Activated naive CD4-positive, alpha-beta T cell treated with anti-CD3 and anti-CD28 coated beads for 36 hours (primary cell): ENCODE measurements around the gene MAN2B2. TPM values are rescaled to one million over a fixed set of nuclear protein-coding genes. Genes with fewer than 3 reads are reported as not detected.
A peak's percentile ranks its signal among the peaks of the same experiment; 100 is the strongest.

ENCODE experiments used
- CTCF ChIA-PET: fragments of 350-600 bp; sonication (Branson Sonifier 250); formaldehyde crosslinking; loops from one replicate; lab custom pipeline; 2021; ENCODE audit warnings: antibody characterized with exemption; lab: Charles Lee
- DNase-seq: peaks from one replicate; pipeline ENCODE4 v3.0.0-alpha.2; 2020
- H3K27ac Mint-ChIP-seq: one replicate; pipeline ENCODE4 v1.8.0; 2021; ENCODE audit warnings: mild to moderate bottlenecking, mixed read lengths
- H3K27me3 Mint-ChIP-seq: one replicate; pipeline ENCODE4 v1.8.0; 2021; ENCODE audit warnings: low read depth, mixed read lengths
- H3K36me3 Mint-ChIP-seq: one replicate; pipeline ENCODE4 v1.8.0; 2021; ENCODE audit warnings: low read depth, mixed read lengths
- H3K4me1 Mint-ChIP-seq: one replicate; pipeline ENCODE4 v1.8.0; 2021; ENCODE audit warnings: low read depth, mixed read lengths
- H3K4me3 Mint-ChIP-seq: one replicate; pipeline ENCODE4 v1.8.0; 2021; ENCODE audit warnings: mild to moderate bottlenecking, moderate library complexity, mixed read lengths
- H3K9me3 Mint-ChIP-seq: one replicate; pipeline ENCODE4 v1.8.0; 2021; ENCODE audit warnings: mixed read lengths
- intact Hi-C: fragments of 100-400 bp; cut with micrococcal nuclease; formaldehyde crosslinking; loops from one replicate; pipeline ENCODE4 v1.15.1; 2023
- total RNA-seq, 2 experiments: library from RNA; stranded (reverse); gene quantifications; one replicate each; pipeline ENCODE4 v1.2.3, GENCODE V29; 2021

MAN2B2 gene
- total RNA-seq, 2 experiments from 2014 or later, result 12.7 to 12.8 TPM

DNA sequence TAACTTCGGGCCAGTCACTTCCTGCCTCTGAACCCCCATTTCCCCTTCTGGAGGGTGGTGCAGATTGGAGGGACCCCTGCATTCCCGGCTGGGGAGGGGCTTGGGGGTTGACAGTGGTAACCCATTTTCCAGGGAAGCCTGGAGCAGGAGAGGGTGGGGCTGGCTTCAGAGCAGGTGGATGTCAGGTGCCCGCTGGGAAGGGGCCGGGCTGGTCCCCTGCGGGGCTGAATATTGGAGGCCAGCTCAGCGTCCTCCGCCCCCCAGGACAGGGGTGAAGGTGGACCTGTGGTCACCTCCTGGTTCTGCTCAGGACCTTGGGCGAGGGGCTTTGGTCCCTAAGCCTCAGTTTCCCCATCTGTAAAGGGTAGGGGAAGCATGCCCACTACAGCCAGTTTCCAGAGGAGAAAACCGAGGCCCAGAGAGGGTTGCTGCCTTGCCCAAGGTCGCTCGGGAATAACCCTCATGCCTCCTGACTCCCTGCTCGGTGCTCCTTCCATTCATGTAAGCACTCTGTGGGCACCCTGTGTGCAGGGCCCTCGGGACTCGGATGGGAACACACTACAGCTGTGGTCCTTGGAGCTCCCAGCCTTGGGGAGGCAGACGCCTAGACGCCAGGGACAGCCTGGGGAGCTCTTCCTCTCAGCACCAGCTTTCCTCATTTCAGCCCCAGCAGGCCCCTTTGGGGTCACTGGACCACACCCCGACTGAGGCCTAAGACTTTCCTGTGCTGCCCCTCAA, 683 bp downstream of the MAN2B2 start:
- Mint-ChIP-seq H3K27me3 (no peaks in the 10 kb centered on the region), H3K9me3 (no peaks in the 10 kb centered on the region), H3K4me3 (peak overlapping the region; percentile 78), H3K36me3 (peaks cover 23% of the 10 kb centered on the region), H3K4me1 (peaks cover 4% of the 10 kb centered on the region), H3K27ac (peak overlapping the region; percentile 42)
- no peak for DNase-seq
- intact Hi-C loops, result loop anchor here (1.0 to 10.0 kb wide), 6 partner anchors 66 to 493 kb away; partner anchors contain the start of genes GRPEL1 and KIAA0232
- CTCF ChIA-PET, result no interaction called here

DNA sequence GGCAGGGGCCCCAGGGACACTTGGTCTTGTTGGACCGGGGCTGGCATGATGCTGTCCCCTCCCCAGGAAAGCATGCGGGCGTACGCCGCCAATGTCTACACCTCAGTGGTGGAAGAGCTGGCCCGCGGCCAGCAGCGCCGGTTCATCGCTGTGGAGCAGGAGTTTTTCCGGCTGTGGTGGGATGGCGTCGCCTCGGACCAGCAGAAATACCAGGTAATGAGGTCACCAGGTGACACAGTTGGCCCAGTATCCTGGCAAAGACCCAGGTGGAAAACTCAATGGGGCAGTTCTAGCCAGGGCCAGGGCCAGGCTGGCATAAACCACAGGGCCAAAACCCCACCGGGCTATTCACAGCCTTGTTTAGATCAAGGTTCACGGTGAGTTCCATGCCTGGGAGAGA, 1.5 kb downstream of the MAN2B2 start:
- H3K4me1 Mint-ChIP-seq, result peaks cover 4% of the 10 kb centered on the region
- H3K9me3 Mint-ChIP-seq, result no peaks in the 10 kb centered on the region
- H3K27ac Mint-ChIP-seq, result no peak overlapping the region
- DNase-seq, result no peak
- H3K4me3 Mint-ChIP-seq, result no peak overlapping the region
- H3K27me3 Mint-ChIP-seq, result no peaks in the 10 kb centered on the region
- H3K36me3 Mint-ChIP-seq, result peaks cover 25% of the 10 kb centered on the region
- CTCF ChIA-PET, result no interaction called here
- intact Hi-C loops, result loop anchor here (10.0 kb wide), 1 partner anchor 298 kb away; no protein-coding TSS in a partner anchor

DNA sequence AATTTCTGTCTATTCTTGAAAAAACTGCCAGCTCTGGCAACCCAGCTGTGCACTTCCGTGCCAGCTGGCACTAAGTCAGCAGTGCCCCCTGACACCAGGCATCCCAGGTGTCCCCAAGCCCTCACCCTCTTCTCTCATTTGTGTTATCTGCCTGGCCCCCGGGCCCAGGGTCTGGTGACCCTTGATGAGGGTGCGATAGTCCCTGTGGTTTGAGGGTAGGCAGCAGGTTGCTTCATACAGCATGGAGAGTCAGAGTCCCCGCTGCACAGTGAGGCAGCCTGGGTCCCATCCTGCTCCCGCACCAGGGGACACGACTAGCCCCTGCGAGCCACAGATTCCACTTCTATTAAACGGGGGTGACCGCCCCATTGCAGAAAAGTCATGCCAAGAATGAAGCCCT, 1.9 kb downstream of the MAN2B2 start:
- intact Hi-C loops, result loop anchor here (10.0 kb wide), 1 partner anchor 298 kb away; no protein-coding TSS in a partner anchor
- Mint-ChIP-seq H3K4me1 (peaks cover 4% of the 10 kb centered on the region), H3K27ac (no peak overlapping the region), H3K9me3 (no peaks in the 10 kb centered on the region), H3K4me3 (peak overlapping the region; percentile 8), H3K27me3 (no peaks in the 10 kb centered on the region), H3K36me3 (peaks cover 28% of the 10 kb centered on the region)
- DNase-seq, result no peak
- CTCF ChIA-PET, result no interaction called here

DNA sequence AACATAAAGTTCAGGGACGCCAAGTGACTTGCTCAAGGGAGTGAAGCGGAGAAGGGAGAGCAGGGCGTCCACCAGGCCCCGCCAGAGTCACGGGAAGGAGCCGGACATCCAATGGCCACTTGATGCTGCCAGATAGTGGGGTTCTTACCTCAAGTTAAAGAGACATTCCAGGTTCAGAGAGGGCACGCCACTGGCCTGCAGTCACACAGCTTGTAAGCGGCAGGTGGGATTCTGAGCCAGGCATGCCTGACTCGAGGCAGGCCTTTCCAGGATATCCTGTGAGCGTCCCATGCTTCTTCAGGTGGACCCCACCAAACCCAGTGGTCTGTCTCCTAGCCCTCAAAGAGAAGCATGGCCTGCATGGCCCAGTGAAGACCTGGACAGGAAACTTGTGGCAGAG, 2.4 kb downstream of the MAN2B2 start:
- H3K27ac Mint-ChIP-seq, result no peak overlapping the region
- H3K4me1 Mint-ChIP-seq, result peaks cover 4% of the 10 kb centered on the region
- H3K36me3 Mint-ChIP-seq, result peaks cover 32% of the 10 kb centered on the region
- no peaks in the 10 kb centered on the region for H3K27me3 Mint-ChIP-seq
- no peaks in the 10 kb centered on the region for H3K9me3 Mint-ChIP-seq
- DNase-seq, result no peak
- H3K4me3 Mint-ChIP-seq, result no peak overlapping the region
- intact Hi-C loops, result loop anchor here (10.0 kb wide), 1 partner anchor 297 kb away; no protein-coding TSS in a partner anchor
- CTCF ChIA-PET, result no interaction called here

DNA sequence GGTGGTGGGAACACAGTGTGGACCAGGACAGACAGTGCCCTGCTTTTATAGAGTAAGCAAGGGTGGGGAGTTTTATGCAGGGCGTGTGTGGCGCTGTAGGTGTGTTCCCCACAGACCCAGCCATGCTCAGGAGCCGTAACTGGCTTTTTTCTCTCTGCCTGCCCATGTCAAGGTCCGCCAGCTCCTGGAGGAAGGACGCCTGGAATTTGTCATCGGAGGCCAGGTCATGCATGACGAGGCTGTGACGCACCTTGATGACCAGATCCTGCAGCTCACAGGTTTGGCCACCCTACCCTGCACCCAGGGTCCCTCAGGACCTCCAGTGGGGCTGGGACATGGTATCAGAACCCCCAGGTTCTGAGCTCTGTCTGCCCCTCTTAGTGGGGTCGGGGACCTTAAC, 3.2 kb downstream of the MAN2B2 start:
- H3K36me3 Mint-ChIP-seq, result peaks cover 36% of the 10 kb centered on the region
- no peak for DNase-seq
- H3K27ac Mint-ChIP-seq, result no peak overlapping the region
- peaks cover 3% of the 10 kb centered on the region for H3K9me3 Mint-ChIP-seq
- no peaks in the 10 kb centered on the region for H3K27me3 Mint-ChIP-seq
- CTCF ChIA-PET, result no interaction called here
- H3K4me1 Mint-ChIP-seq, result peaks cover 4% of the 10 kb centered on the region
- intact Hi-C loops, result loop anchor here (10.0 kb wide), 1 partner anchor 297 kb away; no protein-coding TSS in a partner anchor
- no peak overlapping the region for H3K4me3 Mint-ChIP-seq

DNA sequence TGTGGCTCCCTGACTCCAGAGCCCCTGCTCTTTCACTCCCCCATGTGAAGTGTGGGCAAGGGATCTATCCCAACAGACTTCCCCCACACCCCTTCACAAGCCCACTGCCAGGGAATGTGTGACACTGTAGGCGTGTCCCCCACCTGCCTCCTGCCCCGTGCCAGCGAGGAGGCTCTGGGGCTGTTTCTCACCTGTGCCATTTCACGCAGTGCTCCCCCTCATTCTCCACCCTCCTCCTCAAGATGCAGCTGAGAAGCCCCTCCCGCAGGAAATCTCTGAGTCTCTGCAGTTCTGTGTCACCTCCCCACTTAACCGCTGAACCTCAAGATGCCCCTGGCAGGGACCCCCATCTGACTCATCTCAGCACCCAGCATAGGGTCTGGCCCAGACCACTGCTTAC, 5.4 kb downstream of the MAN2B2 start:
- H3K9me3 Mint-ChIP-seq, result peaks cover 4% of the 10 kb centered on the region
- intact Hi-C loops, result no loop called here
- H3K4me1 Mint-ChIP-seq, result peaks cover 4% of the 10 kb centered on the region
- no peak for DNase-seq
- CTCF ChIA-PET, result no interaction called here
- no peaks in the 10 kb centered on the region for H3K27me3 Mint-ChIP-seq
- peaks cover 50% of the 10 kb centered on the region for H3K36me3 Mint-ChIP-seq
- no peak overlapping the region for H3K27ac Mint-ChIP-seq
- H3K4me3 Mint-ChIP-seq, result no peak overlapping the region

DNA sequence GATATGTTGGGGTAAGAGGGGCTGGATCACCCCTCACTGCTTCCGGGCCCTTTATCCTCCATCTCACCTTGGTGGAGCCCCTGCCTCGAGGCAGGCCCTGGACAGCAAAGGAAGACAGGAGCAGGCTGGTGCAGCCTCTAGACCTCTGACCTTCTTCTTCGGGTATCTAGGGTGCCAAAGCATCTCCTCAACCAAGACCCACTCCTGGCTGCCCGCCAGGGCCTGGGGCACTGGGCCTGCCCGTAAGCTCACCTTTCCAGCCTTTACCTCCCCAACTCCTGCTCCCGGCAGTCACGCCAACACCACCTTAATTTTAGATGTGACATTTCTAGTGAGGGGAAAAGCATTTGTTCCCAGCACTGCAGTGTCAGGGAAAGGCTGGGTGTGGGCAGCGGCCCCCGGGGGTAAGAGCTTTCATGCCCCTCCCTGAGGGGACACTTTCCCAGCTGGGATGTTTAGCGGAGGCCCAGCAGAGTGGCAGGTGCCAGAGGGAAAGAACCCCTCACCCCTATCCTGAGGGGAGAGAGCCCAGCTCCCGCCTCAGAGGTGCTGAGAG, 6.7 kb downstream of the MAN2B2 start:
- intact Hi-C loops, result no loop called here
- Mint-ChIP-seq H3K27me3 (no peaks in the 10 kb centered on the region), H3K4me1 (no peaks in the 10 kb centered on the region), H3K4me3 (no peak overlapping the region), H3K36me3 (peaks cover 50% of the 10 kb centered on the region), H3K9me3 (peaks cover 4% of the 10 kb centered on the region), H3K27ac (no peak overlapping the region)
- CTCF ChIA-PET, result no interaction called here
- no peak for DNase-seq

DNA sequence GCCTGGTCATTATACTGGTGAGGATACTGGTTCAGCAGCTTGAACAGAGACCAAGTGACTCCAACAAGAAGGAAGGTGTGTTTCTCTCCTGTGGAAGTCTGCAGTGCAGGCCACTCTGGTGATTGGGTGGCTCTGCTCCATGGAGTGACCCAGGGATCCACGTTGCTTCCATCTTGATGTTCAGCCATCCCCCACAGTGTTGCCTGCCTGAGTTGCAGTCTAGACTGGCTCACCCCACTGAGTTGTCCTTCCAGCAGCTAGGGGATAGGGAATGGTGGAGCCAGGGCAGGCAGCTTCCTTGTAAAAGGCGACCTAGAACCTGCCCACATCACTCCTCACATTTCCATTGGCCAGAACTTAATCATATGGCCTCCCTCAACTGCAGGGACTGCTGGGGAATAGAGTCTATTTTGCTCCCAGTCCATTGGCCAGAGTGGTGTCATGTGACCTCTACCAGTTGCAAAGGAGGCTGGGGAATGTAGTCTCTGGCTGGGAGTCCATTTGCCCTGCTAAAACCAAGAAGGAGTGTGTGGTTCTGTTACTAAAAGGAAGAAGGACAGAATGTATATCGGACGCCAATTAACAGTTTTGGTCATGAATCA, 8.0 kb downstream of the MAN2B2 start:
- H3K36me3 Mint-ChIP-seq, result peaks cover 48% of the 10 kb centered on the region

DNA sequence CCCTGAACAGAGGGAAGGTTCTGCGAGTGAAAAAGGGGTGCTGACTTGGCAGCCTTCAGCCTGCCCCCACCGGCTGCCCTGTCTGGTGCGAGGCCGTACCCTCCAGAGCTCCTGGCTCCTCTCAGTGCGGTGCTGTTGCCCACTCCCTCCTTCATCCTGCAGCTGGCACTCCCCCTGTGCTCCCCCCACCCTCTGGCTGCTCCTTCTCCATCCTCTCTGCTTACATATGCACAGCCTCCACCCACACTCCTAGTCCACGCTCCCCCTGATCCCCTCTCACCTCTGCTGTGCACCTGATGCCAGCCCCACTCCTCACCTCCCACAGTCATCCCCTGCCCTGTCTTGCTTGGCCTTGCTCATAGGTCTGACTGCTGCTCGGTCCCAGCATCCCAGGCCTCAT, 9.9 kb downstream of the MAN2B2 start:
- DNase-seq, result no peak
- peaks cover 4% of the 10 kb centered on the region for H3K9me3 Mint-ChIP-seq
- no peaks in the 10 kb centered on the region for H3K4me1 Mint-ChIP-seq
- H3K27me3 Mint-ChIP-seq, result no peaks in the 10 kb centered on the region
- no peak overlapping the region for H3K27ac Mint-ChIP-seq
- H3K4me3 Mint-ChIP-seq, result no peak overlapping the region
- peaks cover 33% of the 10 kb centered on the region for H3K36me3 Mint-ChIP-seq
- CTCF ChIA-PET, result no interaction called here
- intact Hi-C loops, result no loop called here

More for the DNA sequence above, 8.0 kb downstream of the MAN2B2 start:
- H3K4me1 Mint-ChIP-seq, result no peaks in the 10 kb centered on the region
- H3K27ac Mint-ChIP-seq, result no peak overlapping the region
- no peak overlapping the region for H3K4me3 Mint-ChIP-seq
- no peaks in the 10 kb centered on the region for H3K27me3 Mint-ChIP-seq
- intact Hi-C loops, result no loop called here
- peak; percentile 12 for DNase-seq
- H3K9me3 Mint-ChIP-seq, result peaks cover 4% of the 10 kb centered on the region
- CTCF ChIA-PET, result interaction anchor here (0.7 kb wide), 1 partner anchor 332 kb away, joined by 3 read pairs; no protein-coding TSS in a partner anchor

DNA sequence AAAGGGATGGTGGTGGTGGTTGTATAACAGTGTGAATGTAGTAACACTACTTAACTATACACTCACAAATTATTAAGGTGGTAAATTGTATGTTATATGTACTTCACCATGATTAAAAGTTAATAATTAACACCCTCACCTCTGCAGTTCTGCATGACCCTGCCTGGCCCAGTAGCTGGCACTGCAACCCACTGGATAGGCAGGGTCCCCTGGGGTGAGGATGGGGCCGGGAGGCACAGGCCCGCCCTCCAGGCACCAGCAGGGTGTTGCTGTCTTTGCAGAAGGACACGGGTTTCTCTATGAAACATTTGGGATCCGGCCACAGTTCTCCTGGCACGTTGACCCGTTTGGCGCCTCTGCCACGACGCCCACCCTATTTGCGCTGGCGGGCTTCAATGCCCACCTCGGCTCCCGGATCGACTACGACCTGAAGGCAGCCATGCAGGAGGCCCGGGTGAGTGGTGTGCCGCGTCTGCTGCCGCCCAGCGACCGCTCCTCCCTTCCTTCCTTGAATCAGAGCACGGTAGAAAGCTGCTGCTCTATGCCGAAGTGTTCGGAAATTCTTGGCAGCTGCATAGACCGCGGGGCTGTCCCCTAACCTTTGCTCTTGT, 11.8 kb downstream of the MAN2B2 start:
- peaks cover 25% of the 10 kb centered on the region for H3K36me3 Mint-ChIP-seq
- no peak for DNase-seq
- peaks cover 4% of the 10 kb centered on the region for H3K9me3 Mint-ChIP-seq
- intact Hi-C loops, result no loop called here
- CTCF ChIA-PET, result no interaction called here
- no peak overlapping the region for H3K4me3 Mint-ChIP-seq
- H3K27me3 Mint-ChIP-seq, result no peaks in the 10 kb centered on the region
- H3K4me1 Mint-ChIP-seq, result no peaks in the 10 kb centered on the region
- H3K27ac Mint-ChIP-seq, result no peak overlapping the region

DNA sequence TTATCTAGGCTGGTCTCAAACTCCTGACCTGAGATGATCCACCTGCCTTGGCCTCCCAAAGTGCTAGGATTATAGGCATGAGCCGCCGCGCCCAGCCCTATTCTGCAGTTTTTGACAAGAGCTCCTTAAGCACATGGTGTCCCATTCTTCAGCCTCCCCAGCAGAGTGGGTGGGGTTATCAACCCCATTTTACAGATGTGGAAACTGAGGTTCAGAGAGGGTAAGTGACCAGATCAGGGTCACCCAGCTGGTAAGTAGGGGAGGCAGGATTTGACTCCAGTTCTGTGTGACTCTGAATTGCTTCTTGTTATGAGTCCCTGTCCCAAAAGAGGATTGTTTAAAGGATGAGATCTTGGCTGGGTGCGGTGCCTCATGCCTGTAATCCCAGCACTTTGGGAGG, 14.5 kb downstream of the MAN2B2 start:
- intact Hi-C loops, result no loop called here
- Mint-ChIP-seq H3K27me3 (no peaks in the 10 kb centered on the region), H3K27ac (no peak overlapping the region), H3K9me3 (no peaks in the 10 kb centered on the region), H3K4me3 (no peak overlapping the region), H3K36me3 (peaks cover 6% of the 10 kb centered on the region), H3K4me1 (no peaks in the 10 kb centered on the region)
- CTCF ChIA-PET, result interaction anchor here (1.2 kb wide), 1 partner anchor 9 kb away, joined by 3 read pairs; no protein-coding TSS in a partner anchor
- no peak for DNase-seq

DNA sequence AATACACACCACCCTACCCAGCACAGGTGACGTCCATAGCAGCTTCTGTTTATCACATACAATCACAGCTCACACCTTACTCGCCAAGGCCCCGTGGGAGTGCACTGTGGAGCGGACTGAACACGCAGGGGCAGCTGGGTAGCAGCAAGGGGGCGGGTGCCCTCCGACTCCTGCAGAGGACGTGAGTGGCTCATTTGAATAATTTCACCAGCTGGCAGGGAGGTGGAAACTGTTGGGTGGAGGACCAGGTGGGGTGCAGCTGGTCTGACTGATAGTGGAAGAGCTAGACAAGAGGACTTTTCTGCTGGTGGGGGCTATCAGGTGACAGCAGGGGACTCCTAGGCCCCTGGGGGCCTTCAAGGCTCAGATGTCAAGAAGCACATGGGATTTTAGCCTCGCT, 16.3 kb downstream of the MAN2B2 start:
- H3K27ac Mint-ChIP-seq, result no peak overlapping the region
- H3K27me3 Mint-ChIP-seq, result no peaks in the 10 kb centered on the region
- H3K9me3 Mint-ChIP-seq, result no peaks in the 10 kb centered on the region
- DNase-seq, result no peak
- H3K36me3 Mint-ChIP-seq, result peaks cover 2% of the 10 kb centered on the region
- CTCF ChIA-PET, result no interaction called here
- intact Hi-C loops, result no loop called here
- H3K4me3 Mint-ChIP-seq, result no peak overlapping the region
- H3K4me1 Mint-ChIP-seq, result no peaks in the 10 kb centered on the region
